HG03342 (cell line): Measurements from ENCODE around the gene INPP5A.
"Not testable (repeated sequence)": the region's sequence is repeated elsewhere in the genome, so short reads cannot be mapped to it uniquely, and the experiment has no call there.

Source experiments
- ATAC-seq: cut with Tn5 transposase; IDR thresholded peaks from one replicate; pipeline ENCODE4 v1.9.1; 2021; ENCODE audit warnings: mild to moderate bottlenecking, moderate library complexity; ENCODE audit not compliant: unreplicated experiment

INPP5A gene

GRCh38 chr10:132728321-132728720 is 190.7 kb downstream of the INPP5A start:
- no peak for ATAC-seq

GRCh38 chr10:132728741-132729140 is 191.2 kb downstream of the INPP5A start:
- no peak for ATAC-seq

- ATAC-seq: no peak
Measured at GRCh38 chr10:132729810-132730572, 192.4 kb downstream of the INPP5A start.

GRCh38 chr10:132730573-132730953 is 193.0 kb downstream of the INPP5A start:
- no peak for ATAC-seq

- ATAC-seq: no peak
Measured at GRCh38 chr10:132732518-132732917, 194.9 kb downstream of the INPP5A start.

GRCh38 chr10:132733926-132734325 is 196.3 kb downstream of the INPP5A start:
- ATAC-seq: no peak

GRCh38 chr10:132735341-132735775 is 197.8 kb downstream of the INPP5A start:
- ATAC-seq: no peak

GRCh38 chr10:132735923-132736391 is 198.4 kb downstream of the INPP5A start:
- ATAC-seq: no peak

GRCh38 chr10:132737390-132738048 is 199.9 kb downstream of the INPP5A start:
- ATAC-seq: no peak

GRCh38 chr10:132738454-132739224 is 201.1 kb downstream of the INPP5A start:
- ATAC-seq: no peak

GRCh38 chr10:132739225-132739613 is 201.6 kb downstream of the INPP5A start:
- ATAC-seq: no peak

GRCh38 chr10:132740588-132740987 is 203.0 kb downstream of the INPP5A start:
- no peak for ATAC-seq

- no peak for ATAC-seq
Measured at GRCh38 chr10:132742167-132742836, 204.7 kb downstream of the INPP5A start.

- ATAC-seq: no peak
Measured at GRCh38 chr10:132742837-132743194, 205.2 kb downstream of the INPP5A start.

GRCh38 chr10:132743196-132743924 is 205.8 kb downstream of the INPP5A start:
- ATAC-seq: not testable (repeated sequence)

GRCh38 chr10:132743925-132744490 is 206.4 kb downstream of the INPP5A start:
- no peak for ATAC-seq

- ATAC-seq: no peak
Measured at GRCh38 chr10:132744839-132745238, 207.3 kb downstream of the INPP5A start.

GRCh38 chr10:132745511-132745910 is 207.9 kb downstream of the INPP5A start:
- ATAC-seq: no peak

- ATAC-seq: no peak
Measured at GRCh38 chr10:132745971-132746370, 208.4 kb downstream of the INPP5A start.

- no peak for ATAC-seq
Measured at GRCh38 chr10:132746386-132746785, 208.8 kb downstream of the INPP5A start.
